Islet precursor cell (in vitro differentiated cells): Measurements from ENCODE around the gene MAT1A.
A peak's percentile ranks its signal among the peaks of the same experiment; 100 is the strongest.

ENCODE experiments used
- DNase-seq: peaks from one replicate; pipeline ENCODE4 v3.0.0-alpha.2; 2018

Gene MAT1A

DNA sequence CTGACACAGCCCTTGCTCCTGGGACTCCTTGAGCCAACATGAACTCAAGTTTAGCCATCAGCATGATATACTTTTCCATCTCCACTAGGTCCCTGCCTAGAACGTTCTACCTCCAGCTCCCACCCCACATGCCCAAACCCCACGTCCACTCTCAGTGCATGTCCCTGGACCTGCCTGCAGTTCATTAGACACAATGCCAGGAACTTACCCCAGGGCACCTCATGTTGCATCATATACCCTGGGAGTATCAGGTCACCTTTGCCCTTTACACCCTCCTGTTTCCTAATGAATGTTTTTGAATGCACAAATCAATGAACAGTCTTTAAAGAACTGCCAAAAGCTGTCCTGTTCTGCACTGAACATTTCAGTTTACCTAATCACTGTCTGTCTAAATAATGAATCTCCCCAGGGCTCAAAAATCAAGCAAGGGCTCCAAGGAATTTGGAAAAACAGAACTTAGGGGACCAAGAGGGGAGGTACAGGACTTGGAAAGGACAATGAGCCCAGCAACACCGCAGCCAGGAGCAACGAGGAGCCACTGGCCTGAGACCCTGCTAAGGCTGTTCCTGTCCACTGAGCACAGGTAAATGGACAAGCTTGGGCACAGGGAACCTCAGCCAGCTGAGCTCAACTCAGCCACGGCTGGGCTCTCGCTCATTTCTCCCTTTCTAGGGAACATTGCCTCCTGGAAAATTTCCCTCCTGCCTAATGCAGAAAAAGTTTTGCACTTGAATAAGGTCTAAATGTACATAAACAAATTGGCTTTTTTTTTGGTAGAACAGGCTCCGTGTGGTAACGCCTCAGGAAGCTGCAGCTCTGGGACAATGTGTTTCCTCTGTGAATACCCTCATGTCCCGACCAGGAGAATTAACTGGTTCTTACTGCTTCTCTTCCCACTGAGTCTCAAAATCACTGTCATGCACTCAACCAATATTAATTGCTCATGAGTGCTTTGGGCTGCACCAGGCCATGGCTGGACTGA is 7.4 kb downstream of the MAT1A start:
- DNase-seq, result no peak

DNA sequence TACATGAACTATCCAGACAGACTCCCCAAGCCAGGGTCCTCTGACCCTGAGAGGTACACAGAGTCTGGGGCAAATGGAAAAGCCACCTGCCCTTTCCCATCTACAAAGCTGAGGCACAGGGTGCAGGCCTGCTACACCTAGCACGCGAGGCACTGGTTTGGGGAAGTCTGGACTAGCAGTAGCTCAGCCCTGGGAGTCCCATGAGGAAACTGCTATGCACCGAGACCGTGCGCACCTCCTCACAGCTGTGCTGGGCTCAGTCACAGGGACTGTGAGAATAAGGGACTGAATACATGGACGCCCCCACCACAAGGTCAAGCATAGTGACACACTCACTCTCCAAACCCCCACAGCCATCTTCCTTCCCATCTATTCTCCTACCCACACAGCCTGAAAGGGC is 8.2 kb downstream of the MAT1A start:
- no peak for DNase-seq

DNA sequence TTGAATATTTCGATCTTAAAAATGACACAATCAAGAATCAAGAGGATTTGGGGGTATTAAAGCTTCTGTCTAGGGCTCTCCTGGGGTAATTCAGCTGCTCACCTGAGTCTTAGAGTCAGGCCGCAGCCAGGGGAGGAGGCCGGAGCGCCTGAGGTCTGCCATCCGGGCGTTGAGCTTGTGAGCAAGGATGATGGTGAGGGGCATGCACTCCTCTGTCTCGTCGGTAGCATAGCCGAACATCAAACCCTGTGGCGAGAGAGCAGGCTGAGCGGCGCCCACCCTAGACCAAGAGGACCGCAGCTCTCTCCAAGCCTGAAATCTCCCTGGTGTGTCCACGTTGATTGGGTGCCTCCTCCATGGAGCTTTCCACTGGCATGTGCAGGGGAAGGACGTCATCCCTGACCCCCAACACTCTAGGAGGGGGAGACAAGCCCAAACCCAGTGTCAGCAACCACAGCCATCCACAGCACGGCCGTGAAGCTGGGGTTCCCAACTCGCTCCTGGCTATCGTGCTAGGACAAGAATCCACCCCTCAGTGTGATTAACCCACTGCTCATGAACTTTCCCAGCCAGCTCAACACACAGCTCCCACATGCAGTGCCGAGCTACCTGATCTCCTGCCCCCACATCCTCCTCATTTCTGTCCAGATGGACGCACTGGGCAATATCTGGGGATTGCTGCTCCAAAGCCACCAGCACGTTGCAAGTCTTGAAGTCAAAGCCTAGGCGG is 9.2 kb downstream of the MAT1A start:
- DNase-seq, result peak; percentile 32

DNA sequence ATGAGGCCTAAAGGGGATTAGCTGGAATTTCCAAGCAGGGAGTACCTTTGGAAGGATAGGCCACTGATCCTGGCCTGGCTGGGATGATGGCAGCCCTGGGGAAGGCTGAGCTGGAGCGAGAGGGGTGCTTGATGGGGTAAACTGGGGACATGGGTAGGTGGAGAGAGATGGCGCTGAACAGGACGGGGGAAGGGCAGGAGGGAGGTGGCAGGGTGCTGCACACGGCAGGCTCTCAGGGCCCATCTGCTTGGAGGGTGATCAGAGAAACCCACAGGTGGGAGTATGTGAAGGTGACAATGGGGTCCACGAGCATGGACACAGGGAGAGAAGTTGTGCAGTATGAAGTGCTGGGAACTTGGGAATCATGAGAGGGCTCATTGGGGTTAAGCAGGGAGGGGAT is 10.3 kb downstream of the MAT1A start:
- DNase-seq, result peak; percentile 23

DNA sequence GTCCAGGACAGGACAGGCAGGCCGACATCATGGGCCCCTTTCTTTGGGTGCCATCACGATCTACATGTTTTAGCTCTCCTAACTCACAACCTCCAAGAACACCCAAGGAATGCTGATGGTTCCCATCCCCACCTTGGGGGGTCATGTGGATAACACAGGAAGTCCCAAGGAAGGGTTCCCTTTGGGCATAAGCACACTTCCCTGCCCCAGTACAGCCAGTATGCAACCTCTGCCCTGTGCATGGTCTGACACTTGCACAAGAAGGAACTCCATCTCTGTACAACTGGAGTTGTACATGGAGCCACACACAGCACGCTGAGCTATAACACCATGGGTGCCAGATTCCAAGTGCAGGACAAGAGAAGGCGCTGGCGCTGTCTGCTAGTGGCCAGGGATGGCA is 11.0 kb downstream of the MAT1A start:
- no peak for DNase-seq

DNA sequence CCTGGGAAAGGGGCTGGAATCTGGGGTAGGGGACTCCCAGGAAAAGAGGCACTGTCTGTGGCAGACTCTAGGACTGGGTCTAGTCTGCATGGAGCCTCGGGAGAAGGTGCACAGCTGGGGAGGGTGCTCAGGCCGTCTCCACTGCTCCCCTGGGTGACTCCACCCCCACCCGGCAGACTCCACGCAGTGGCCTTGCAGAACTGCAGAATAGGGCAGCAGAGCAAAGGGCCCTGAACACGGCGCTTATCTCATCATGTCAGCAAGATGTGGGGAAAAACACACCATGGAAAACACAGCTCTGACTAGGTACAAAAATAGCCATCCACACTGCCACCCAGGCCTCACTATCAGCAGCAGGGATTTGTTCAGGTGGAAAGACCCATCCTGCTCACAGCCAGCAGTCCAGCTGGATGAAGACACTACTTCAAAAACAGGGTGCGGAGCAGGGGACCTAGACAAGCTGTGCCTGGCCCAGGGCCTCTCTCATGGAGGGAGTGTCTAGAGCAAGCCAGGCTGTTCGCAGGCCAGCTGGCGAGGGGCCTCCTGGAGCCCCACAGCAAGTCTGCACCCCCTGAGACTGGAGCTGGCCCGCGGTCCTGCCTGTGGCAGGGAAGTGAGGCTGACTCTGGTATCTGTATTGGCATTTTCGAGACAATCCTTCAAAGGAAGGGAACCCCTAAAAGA is 11.7 kb downstream of the MAT1A start:
- peak; percentile 48 for DNase-seq

DNA sequence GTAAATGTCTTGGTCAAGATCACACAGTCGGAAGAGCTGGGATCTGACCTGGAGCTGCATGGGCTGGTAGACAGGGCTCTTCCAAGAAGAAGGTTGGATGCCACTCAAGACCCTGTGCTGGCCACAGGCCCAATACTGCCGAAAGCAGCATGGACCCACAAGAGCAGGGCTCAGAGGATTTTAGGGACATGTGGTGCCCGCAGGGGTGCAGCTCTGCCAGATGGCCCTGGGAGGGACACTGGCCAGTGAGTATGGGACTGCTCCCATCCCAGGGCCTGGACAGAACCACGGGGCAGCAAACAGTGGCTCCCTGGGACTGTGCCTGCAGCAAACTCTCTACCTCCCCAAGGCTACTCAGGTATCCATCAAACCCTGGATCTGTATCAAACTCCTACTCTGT is 12.4 kb downstream of the MAT1A start:
- peak; percentile 32 for DNase-seq

DNA sequence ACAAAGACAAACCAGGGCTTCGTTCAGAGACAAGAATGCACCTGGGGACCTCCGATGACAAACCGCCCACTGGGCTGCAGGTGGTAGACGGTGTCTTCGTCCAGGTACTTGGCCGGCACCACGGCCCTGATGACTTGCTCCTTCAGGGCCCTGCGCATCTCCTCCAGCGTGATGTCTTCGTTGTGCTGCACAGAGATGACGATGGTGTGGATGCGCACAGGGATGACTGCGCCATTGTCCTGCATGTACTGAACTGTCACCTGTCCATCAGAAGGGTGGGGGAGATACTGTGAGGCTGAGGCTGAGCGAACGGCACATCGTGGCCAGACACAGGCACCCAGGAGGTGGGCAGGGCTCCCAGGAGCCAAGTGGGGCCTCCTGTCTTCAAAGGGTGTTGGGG is 13.1 kb downstream of the MAT1A start:
- DNase-seq, result peak; percentile 45

DNA sequence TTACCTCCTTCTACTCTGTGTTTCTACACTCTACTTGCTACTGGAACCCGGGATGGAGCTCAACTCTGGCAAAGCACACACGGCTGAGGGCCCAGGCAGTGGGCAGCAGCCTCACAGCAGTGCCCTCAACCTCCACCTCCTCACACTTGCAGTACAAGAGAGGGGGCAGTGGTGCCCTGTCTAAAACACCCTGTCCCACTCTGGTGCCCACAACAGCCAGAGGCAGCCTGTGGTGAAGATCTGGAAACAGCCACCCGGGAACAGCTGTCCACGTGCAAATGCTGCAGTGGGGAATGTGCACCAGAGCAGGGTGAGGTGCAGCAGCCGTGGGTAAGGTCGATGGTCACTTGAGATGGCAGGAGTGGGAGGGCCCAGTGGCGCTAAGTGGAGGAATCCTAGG is 13.7 kb downstream of the MAT1A start:
- DNase-seq, result peak; percentile 41

DNA sequence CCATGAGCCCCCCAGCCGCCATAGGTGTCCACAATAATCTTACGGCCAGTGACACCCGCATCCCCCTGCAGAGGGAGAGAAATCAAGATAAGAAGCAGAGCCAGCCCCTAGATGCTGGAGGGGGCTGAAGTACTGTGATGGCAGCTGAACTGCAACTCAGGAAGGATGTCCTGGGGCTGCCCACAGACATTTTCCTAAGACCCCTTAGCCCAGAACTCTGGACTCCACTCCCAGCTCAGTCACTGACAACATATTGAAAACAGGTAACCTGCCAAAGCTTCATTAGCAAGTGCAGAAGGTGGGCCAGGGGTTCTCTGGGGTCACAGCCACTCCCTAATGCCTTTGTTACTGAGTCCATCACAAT is 14.3 kb downstream of the MAT1A start:
- DNase-seq, result peak; percentile 44

DNA sequence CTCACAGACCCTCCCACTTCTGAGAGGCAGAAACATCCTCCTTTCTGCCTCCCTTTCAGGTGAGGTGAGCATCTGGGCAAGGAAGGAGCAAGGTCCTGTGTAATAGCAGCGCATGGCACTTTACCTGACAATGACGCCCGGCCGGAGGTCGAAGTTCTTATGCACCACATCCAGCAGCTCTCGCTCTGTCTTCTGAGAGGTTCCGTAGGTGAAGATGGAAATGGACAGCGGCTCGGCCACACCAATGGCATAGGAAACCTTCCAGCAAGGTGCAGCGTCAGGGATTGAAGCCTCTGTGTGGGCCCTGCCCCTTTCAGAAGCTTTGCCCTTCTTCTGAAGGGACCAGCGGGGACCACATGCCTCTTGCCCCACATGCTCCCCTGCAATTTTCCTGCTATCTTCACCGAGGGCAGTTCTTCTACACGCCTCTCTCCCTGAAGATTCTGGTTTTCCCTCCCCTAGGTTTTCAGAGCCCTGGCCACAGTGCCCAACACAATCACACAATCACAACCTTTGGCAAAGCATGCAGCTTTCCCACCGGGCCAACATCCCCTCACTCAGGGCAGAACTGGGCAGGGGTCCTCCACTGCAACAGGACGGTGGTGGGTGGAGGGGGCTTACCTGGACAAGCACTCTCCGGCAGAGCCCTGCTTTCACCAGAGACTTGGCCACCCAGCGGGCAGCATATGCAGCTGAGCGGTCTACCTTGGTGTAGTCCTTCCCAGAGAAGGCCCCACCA is 14.9 kb downstream of the MAT1A start:
- peak; percentile 48 for DNase-seq

DNA sequence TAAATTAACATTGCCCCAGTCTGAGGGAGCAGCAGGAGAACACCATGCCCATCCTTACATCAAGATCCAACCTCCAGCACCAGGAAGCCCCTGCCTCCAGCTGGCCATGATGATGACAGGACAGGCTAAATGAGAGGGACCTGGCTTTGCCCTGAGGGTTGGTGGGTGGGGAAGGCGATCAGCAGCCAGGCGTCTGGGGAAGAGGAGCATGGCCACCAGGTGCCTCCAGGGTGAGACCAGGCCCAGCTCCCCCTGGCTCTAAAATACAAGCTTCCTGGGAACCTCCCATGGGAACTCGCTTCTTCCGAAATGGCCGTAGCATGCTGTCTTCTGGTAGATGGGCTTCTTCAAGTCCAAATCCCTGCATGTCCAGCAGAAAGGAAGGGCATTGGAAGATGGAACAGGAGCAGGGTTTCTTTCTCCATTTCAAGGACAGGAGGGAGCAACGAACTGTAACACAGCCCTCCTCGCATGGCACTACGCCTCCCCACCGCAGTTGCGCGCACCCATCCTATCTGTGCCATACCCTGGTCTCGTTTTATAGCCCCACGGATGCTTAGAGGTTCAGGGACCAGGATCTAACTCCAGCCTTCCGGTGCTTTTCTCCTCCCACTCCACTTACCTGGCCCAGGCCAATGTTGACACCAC is 15.8 kb downstream of the MAT1A start:
- DNase-seq, result peak; percentile 68

DNA sequence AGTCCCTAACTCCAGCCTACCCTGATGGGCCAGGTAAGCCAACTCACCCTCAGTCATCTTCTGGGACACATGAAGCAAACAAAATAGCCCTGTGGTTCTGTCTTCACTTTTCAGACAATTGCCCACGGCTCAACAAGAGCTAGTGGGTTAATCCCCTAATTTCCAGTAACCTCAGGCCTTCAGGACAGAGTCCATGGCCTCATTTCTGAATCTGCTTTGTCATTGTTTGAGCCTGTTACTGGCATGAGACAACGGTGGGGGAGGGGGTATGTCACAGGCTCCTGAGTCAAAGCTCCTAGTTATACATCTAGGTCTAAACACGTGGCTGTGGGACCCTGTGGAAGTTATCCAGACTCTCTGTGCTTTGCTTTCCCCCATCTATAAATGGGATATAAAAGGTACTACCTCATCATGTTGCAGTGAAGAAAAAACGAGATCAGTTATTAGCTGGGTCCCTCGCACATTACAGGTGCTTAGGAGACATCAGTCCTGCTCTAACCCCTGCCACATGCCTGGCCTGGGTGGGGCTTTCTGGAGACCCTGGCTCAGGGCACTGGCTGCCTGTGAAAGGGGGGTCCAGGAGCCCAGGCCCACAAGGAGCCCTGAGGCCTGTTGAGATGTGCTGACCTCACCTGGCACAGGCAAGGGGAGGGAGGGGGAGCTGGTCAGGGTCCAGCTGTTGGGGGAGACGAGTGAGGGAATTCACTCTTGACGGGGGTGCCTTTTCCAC is 16.5 kb downstream of the MAT1A start:
- peak; percentile 65 for DNase-seq

DNA sequence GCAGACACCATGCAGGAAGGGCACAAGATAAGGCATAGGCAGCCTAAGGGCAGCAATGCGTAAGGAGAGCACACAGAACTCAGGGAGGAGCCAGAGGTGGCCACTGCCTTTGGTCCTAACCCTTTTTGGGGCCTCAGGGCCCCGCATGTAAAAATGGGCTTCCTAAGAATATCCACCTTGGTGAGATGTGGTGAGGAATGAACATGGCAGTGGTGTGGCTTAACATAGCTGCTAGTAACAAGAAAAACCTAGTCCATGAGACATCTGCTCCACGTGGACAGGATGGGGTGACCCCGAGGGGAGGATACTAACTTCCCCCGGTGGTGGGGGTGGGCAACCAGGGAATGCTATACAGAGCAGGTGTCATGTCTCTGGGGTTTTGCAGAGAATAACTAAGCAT is 18.0 kb downstream of the MAT1A start:
- no peak for DNase-seq

DNA sequence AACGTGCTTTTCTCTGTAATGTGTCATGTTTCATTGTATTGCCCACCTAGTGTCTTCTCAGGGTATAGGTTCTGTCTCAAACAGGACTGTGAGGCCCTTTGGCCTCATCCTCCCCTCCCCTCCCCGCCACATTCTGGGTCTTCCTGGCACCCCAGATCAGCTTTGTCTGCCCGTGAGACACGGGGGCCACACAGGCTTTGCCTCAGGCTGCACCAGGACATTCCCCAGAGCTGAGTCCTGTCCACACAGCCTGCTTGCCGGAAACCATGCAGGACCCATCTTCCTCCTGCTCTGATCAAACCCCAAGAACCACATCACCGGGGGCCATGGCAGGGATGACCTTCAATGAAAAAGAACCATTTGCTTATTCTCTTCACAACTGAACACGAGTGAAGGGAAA is 18.6 kb downstream of the MAT1A start:
- no peak for DNase-seq

DNA sequence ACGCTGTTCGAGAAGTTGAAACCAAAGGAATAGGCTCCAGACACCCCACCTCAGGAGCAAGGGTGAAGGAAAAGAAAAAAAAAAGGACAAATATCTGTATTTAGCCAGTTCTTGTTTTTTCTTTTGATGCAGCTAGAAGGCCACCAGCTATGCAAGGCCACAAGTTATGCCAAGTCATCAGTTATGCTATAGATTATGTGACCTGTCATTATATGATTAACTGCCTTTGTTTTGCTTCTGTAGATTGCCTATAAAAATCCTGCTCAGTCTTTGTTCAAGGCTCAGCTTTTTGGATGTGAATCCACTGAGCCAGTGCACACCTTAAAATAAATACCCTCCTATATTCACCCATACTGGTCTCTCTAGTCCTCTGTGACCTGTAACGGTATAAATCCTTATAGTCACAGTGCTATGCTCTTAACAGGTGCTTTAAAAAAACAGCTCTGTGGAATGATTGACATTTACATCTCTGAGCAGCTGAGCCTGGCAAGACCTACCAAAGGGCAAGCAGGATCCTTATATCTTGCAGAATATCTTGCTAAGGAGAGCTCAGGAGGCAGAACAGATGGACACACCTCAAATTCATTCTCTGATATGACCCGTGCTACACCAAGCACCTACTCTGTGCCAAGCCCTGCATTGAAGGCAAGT is 20.4 kb downstream of the MAT1A start:
- DNase-seq, result no peak

DNA sequence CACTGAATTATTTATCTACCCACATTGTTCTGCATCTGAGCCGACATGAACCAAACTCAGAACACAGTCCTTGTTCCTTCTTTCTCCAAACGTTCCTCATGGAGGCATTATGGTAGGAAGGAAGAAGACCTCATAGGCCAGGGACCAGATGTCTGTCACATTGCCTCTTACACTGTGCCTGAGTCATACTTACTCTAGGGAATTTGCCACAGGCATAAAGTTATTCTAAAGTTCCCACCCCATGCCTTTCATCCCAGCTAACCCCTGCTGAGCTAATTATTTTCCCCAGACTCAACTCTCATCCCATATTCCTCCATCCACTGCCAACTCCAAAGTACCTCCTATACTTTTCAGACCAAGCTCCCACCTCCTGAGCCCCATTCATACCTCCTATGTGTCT is 21.2 kb downstream of the MAT1A start:
- DNase-seq, result no peak

DNA sequence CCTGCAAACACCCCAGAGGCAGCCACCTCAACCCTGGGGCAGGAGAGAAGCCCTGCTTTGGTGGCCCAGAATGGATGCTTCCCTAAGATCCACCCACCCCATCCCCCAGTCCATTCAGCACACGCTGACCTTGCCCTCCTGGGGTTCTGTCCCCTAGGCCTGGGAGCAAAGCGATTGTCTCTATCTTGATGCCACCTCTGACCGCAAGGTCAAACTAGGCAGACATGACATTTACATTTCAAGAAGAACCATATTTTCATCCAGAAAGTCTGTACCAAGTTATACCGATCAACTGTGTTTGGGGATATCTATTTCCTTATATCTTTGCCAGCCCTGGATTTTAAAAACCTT is 23.0 kb downstream of the MAT1A start:
- DNase-seq, result no peak

DNA sequence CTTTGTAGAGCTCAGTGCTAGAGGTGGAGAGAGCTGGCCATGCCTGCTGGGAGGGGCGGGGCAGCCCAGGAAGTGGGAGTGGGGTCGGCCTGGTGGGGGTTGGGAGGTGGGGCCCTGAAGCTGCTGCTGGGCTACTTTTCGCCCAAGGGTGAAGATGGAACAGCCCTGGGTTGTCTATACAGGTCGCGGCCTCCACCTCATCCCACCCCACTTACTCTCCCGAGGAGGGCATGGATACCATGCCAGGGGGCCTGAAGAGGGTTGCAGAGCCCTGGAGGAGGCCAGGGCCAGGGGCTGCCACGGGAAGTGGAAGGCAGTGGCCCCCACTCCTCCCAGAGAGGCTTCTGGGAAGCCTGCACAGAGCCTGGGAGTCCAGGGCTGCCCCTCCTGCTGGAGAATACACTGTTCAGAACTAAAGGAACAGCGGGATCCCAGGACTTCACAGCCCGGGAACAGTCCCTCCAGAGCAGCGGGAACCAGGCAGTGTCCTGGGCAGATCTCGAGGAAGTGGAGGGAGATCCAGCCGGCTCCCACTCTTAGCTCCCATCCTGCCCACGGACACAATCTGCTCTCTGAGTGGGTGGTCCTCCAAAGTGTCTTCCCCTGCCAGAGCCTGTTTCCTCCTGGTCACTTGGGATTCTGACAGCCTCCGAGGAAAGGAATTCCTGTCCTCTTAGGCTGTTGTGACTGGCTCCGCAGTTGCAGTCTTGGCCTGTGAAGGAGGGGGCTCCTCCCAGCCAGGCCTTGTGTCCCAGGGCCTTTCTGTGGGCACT is 23.5 kb downstream of the MAT1A start:
- peak; percentile 78 for DNase-seq
